WI38 (cell line): ENCODE measurements around the gene ATF6.

ENCODE experiments used
- H3K4me3 ChIP-seq: 2 replicates; pipeline ENCODE4 v1.5.1; 2011; ENCODE audit warnings: low read depth, mild to moderate bottlenecking, control low read depth, low read length
- TF ChIP-seq, protein P1 (sequence below): IDR thresholded peaks from 2 replicates; pipeline ENCODE4 v1.5.1; 2012; ENCODE audit warnings: low read depth, mild to moderate bottlenecking, control low read depth, low read length

ATF6 gene

DNA sequence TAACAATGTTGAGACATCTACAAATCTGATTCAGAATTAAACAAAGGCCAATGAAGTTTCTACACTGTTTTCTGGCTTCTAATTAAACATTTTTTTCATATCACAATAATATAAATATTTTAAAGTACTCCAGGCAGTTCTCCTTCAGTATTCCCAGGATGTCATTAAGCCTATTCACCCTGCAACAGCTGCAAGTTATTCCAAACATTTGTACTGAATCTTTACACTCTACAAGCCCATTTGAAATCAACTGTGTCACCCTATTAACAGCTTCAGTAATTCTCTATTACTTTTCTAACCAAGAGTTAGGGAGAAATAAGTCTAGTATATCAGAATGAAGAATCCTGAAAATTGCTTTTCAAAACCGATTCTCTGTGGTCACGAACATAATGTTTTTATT lies 133.0 kb downstream of the ATF6 start:
- TF ChIP-seq, protein P1, sequence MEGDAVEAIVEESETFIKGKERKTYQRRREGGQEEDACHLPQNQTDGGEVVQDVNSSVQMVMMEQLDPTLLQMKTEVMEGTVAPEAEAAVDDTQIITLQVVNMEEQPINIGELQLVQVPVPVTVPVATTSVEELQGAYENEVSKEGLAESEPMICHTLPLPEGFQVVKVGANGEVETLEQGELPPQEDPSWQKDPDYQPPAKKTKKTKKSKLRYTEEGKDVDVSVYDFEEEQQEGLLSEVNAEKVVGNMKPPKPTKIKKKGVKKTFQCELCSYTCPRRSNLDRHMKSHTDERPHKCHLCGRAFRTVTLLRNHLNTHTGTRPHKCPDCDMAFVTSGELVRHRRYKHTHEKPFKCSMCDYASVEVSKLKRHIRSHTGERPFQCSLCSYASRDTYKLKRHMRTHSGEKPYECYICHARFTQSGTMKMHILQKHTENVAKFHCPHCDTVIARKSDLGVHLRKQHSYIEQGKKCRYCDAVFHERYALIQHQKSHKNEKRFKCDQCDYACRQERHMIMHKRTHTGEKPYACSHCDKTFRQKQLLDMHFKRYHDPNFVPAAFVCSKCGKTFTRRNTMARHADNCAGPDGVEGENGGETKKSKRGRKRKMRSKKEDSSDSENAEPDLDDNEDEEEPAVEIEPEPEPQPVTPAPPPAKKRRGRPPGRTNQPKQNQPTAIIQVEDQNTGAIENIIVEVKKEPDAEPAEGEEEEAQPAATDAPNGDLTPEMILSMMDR = no peak
- no peak overlapping the region for H3K4me3 ChIP-seq

- H3K4me3 ChIP-seq = no peak overlapping the region
- TF ChIP-seq, protein P1 = no peak
These were observed 134.0 kb downstream of the ATF6 start for GRCh38 chr1:161900160-161900559.

DNA sequence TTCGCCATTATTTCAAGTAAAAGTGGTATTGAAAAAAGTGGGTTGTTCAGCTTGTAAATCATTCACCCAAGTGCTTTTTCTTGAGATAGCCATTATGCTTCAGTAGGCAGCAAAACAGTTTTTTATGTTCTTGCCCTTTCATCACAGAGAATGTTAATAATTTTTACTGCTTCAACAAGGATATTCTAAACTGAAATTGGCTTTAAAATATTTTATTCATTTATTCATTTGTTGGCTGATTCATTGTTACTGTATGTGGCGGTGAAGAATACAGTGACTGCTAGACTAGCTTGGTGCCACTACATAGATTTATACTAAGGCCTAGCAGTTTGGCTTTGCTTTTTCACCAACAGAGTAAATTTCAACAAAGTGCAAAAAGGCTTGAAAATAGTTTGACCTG lies 136.1 kb downstream of the ATF6 start:
- TF ChIP-seq, protein P1 = no peak

DNA sequence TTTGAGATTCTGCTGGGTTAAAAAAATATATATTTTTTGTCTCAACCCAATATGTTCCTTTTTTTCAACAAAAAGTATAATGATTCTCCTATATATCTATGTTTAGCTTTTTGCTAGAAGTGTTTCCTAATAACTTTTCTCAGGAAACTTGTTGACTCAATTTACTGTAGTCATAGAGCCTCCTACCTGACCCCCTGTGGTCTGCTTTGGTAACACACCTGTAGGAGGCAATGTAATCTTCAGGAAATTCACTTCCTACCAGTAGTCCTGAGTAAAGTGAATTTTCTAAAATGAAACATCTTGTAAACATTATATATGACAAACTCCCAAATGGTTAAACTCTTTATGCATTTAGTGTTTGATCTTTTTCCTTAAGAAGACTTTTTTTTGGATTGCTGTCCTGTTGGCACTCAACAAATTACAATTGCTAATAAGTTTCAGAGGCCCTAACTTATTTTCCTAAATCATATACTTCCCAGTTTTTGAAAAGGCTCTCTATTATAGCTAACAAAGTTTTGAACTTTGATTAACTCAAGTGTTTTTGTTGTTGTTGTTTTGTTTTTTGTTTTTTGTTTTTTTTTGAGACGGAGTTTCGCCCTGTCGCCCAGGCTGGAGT lies 139.3 kb downstream of the ATF6 start:
- no peak overlapping the region for H3K4me3 ChIP-seq
- TF ChIP-seq, protein P1 = 0 out of 2 replicates have a peak, but pooled peaks have one; percentile 17

More for the DNA sequence above, 136.1 kb downstream of the ATF6 start:
- H3K4me3 ChIP-seq = no peak overlapping the region

- no peak overlapping the region for H3K4me3 ChIP-seq
- TF ChIP-seq, protein P1 = no peak
These were observed 141.1 kb downstream of the ATF6 start for GRCh38 chr1:161907265-161907664.

DNA sequence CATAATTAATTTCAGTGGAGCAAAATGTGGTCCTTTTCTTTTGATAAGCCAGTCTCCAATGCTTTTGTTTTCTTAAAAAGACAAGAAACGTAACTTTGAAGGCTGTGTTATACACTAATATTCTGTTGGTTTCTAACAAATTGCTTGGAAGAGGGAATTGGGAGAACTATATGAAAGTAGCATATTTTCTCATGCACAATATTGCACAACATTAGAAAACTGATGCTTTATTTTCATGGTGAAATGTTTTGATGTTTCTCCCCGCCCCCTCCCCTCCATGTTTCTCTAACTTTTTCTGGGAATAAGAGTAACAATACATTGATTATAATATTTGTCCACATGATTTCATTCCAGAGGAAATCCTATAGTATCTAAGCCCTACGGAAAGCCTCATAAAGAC lies 142.1 kb downstream of the ATF6 start:
- TF ChIP-seq, protein P1 = no peak

GRCh38 chr1:161910604-161911003 lies 144.5 kb downstream of the ATF6 start:
- TF ChIP-seq, protein P1 = no peak
- H3K4me3 ChIP-seq = no peak overlapping the region

More for the DNA sequence above, 142.1 kb downstream of the ATF6 start:
- no peak overlapping the region for H3K4me3 ChIP-seq
